ENCODE results near the gene GMDS.

The GMDS gene

GRCh38 chr6:1837826-1838225, 407.6 kb downstream of the GMDS start:
- DNase-seq = no peak

- no peak for DNase-seq
Observed at GRCh38 chr6:1836690-1837089, 408.7 kb downstream of the GMDS start.

- no peak for DNase-seq
Observed at GRCh38 chr6:1834646-1835516, 410.5 kb downstream of the GMDS start.

GRCh38 chr6:1834207-1834606, 411.2 kb downstream of the GMDS start:
- no peak for DNase-seq

- DNase-seq = peak in 6 of 56 donors; percentile 3 to 25 (median 10)
Observed at GRCh38 chr6:1832844-1833787, 412.3 kb downstream of the GMDS start.

- DNase-seq = no peak
Observed at GRCh38 chr6:1832358-1832757, 413.0 kb downstream of the GMDS start.

- DNase-seq = no peak
Observed at GRCh38 chr6:1827984-1828793, 417.2 kb downstream of the GMDS start.

- no peak for DNase-seq
Observed at GRCh38 chr6:1825926-1826325, 419.5 kb downstream of the GMDS start.

GRCh38 chr6:1825277-1825676, 420.1 kb downstream of the GMDS start:
- DNase-seq = no peak

- DNase-seq = no peak
Observed at GRCh38 chr6:1821513-1822183, 423.8 kb downstream of the GMDS start.

GRCh38 chr6:1821164-1821512, 424.3 kb downstream of the GMDS start:
- DNase-seq = no peak

GRCh38 chr6:1820714-1821113, 424.7 kb downstream of the GMDS start:
- no peak for DNase-seq

GRCh38 chr6:1820165-1820564, 425.2 kb downstream of the GMDS start:
- DNase-seq = no peak

- DNase-seq = no peak
Observed at GRCh38 chr6:1819007-1819406, 426.4 kb downstream of the GMDS start.

GRCh38 chr6:1817033-1817761, 428.2 kb downstream of the GMDS start:
- no peak for DNase-seq

GRCh38 chr6:1815827-1816452, 429.5 kb downstream of the GMDS start:
- no peak for DNase-seq

GRCh38 chr6:1814279-1814678, 431.1 kb downstream of the GMDS start:
- DNase-seq = no peak

- DNase-seq = no peak
Observed at GRCh38 chr6:1812487-1812886, 432.9 kb downstream of the GMDS start.

GRCh38 chr6:1812034-1812433, 433.4 kb downstream of the GMDS start:
- no peak for DNase-seq

GRCh38 chr6:1810880-1811279, 434.5 kb downstream of the GMDS start:
- DNase-seq = no peak

Data from nucleus accumbens (tissue), 56 donors.